CD4-positive, alpha-beta T cell treated with Interleukin-10 for 1 hour (primary cell): ENCODE results near the gene KLC3.

Source experiments
- DNase-seq: peaks from one replicate; pipeline ENCODE4 v3.0.0-alpha.2; 2020

The KLC3 gene

DNA sequence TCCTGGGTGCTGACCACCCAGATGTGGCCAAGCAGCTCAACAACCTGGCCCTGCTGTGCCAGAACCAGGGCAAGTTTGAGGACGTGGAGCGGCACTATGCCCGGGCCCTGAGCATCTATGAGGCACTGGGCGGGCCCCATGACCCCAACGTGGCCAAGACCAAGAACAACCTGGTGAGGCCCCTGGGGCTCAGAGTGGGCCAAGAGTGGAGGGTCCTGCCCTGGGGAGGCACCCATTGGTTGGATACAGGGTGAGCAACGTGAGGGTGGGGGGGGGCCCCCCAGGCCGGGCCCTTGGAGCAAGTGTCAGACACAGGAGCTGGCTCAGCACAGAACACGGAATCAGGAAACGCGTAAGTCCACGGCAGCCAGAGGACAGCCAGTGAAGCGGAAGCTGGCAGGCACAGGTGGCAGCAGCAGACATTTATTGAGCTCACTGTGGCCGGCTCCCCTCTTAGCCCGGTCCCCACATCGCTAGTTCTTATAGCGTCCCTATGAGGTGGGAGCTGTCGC is 8.9 kb downstream of the KLC3 start:
- no peak for DNase-seq

DNA sequence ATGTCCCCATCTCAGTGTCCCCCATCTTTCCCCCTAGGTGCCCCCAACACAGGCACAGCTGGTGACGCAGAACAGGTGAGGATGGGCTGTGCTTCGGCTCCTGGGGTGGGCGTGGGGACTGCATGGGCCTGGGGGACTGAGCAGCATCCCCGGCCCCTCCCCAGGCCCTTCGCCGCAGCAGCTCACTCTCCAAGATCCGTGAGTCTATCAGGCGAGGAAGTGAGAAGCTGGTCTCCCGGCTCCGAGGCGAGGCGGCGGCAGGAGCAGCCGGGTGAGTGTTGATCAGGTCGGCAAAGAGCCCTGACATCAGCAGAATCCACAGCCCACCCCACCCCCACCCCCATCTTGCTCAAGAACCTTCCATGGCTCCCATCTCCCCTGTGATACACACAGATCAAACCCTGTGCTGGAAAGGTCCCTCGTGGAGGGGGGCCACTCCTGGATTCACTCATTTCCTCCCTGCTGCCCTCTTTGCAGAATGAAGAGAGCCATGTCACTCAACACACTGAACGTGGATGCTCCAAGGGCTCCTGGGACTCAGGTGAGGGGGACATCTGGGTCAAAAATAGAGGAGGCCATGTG is 10.0 kb downstream of the KLC3 start:
- DNase-seq, result no peak

DNA sequence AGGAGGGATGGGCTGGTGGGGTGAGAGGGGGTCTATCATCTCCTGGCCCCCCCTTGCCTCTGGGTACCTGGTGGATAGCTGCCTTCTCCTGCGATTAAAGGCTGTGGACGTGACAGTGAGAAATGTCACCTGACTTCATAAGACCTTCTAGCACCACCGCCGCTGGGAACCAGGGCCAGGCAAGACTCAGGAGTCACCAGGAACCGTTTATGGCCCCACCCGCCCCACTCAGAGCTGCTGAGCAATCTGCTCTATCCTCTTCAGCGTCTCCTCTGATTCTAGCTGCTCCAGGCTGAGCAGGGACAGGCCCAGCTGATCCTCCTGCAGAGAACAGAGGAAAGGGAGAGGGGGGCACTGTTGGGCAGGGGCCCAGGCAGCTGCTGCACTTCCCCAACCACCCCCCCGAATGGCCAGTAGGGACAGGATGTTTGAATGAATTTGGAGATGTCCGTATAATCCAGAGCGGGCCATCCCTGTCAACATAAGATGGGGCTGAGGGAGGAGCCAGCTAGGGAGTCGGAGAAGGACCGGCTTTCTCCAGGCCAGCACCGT is 10.9 kb downstream of the KLC3 start:
- no peak for DNase-seq

DNA sequence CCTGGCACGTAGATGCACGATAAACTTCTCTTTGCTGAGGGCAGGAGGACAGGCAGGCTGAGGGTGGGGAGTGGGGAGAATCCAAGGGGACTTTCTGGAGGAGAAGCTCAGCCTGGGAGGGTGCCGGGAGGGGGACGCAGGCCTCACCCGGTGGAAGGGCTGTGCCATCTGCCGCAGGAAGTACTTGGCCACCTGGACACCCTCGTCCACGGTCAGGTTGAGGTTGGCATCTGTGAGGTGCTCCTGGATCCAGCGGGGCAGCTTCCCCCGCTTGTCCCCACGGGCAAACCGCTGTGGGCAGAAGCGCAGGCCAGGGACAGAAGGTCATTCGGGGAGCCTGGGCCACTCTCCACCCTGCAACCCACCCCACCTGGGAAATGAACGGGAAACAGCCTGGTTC is 11.5 kb downstream of the KLC3 start:
- no peak for DNase-seq

DNA sequence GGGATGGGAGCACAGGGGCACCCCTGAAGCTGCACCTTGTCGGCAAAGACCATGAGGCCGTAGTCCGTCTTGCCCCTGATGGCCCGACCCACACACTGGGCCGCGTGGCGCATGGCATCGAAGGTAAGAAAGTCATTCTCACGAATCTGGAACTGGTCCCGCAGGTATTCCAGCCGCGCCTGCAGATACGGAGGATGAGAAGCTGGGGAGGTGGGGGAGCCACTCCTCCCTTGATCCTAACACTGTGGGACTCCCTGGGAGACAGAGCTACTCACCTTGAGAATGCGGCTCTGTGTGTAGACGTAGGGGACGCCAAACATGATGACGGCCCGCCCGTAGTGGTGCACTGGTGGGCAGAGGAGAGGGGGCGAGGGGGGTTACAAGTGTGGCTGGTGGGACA is 11.9 kb downstream of the KLC3 start:
- no peak for DNase-seq

DNA sequence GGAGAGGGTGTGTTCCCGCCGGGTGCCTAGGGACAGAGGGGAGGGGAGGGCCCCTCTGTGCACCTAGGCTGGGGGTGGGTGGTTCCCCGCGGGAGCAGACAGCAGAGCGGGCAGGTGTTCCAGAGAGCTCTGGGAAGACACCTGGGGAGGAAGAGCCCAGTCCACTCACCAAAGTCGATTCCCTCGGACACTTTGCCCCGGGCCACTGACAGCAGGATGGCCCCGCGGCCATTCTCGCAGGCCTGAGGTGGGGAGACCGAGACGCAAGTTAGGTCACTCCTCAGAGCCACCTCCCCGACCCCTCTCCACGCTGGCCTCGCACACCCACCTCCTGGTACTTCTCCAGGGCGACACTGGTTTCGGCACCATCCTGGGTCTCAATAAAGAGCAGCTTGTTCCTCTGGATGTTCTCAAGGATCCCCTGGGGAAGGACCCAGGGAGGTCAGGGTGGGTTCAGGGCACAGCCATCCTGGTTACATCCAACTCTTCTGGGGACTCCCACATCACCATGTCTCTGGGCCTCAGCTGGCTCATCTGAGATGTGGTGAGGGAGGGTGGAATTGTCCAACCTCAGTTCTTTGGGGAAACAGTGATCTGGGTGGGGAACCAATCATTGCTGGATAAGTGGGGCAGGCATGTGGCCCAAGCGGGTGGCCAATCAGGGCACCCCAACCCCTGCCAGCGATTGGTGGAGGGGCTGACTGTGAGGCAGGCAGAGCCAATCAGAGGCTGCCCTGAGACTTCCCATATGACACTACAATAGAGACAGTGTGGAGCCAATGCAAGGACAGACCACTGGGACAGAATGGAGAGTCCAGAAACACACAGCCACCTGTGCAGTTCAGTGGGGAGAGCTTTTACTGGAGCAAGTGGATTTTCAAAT is 12.6 kb downstream of the KLC3 start:
- no peak for DNase-seq

DNA sequence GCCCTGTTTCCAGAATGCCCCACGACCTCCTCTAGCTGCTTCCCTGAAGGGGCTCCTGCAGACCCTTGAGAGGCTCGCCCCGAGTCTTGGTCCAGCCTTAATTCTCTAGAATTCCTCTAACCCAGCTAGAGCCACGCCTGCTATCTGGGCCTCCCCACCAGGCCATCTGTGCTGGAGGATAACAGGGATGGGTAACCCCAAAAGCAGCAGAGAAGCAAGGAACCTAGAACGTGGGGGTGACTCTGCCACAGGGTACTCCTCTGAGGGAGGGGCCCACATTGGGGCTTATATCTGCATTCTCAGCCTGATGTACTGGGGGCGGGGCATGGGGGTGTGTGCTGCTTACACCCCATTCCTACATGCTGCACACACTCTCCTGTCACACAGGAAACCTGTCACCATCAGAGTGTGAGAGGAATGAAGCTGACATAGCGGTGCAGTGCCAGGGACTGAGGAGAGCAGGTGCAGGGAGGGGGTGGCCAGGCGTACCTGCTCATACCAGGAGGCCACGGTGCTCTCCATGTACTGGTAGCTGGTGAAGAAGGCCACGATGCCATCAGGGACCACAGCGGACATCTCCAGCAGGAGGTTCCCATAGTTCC is 13.8 kb downstream of the KLC3 start:
- no peak for DNase-seq

DNA sequence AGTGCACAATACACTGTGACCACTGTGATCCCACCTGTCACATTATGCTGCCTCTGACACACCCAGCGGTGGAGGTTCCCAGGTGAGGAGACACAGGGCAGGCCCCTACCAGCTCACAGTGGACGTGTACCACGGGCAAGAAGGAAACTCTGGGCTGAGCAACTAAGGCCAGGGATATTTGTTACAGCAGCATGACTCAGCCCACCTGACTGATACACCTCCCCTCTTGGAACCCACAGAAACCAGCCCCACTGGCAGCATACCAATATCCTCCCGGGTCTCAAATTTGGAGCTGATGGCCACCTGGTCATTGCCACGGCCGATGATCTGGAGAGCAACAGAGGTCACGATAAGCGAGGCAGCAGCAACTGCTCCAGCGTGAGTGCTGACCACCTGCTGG is 14.9 kb downstream of the KLC3 start:
- no peak for DNase-seq

DNA sequence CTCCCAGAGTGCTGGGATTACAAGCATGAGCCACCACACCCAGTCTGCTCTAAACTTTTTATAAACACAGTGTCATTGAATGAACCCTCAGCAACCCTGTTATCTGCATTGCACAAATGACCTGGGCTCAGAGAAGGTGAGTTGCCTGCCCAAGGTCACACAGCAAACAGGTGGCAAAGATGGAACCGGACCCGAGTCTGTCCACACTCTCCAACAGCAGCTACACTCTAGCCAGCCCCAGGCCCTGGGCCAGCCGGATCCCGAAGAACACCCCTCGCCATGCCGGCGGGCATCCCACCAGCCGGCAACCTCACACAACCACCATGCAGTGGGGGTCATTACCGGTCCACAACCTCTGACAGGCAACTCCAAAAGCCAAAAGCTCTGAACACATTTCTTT is 15.4 kb downstream of the KLC3 start:
- DNase-seq, result no peak

DNA sequence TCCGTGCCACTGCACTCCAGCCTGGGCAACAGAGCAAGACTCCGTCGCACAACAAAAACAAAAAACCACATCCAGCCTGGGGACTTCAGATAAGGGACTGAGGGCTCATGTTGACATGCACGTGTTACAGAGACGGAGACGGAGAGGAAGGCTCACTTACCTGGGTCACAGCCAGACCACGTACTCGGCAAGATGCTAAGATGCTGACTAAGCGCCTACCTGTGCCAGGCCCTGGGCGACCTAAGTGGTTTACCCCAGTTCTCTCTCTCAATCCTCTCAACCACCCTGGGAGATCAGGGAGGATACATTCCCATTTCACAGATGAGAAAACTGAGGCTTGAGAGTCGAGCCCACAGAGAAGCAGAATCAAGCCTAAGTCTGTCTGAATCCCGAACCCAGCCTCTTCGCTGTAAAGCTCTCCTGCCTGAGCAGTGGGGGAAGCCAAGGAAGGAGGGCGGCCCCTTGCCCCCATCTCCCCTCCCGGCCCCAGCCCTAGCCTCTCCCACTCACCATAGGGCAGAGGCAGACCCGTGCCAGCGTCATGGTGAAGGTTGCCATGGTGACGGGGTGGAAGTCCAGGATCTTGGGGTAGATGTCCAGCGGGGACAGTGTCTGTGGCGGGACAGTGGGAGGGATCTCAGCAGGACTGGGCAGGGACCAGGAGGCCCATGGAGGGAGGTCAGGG is 16.4 kb downstream of the KLC3 start:
- DNase-seq, result no peak

DNA sequence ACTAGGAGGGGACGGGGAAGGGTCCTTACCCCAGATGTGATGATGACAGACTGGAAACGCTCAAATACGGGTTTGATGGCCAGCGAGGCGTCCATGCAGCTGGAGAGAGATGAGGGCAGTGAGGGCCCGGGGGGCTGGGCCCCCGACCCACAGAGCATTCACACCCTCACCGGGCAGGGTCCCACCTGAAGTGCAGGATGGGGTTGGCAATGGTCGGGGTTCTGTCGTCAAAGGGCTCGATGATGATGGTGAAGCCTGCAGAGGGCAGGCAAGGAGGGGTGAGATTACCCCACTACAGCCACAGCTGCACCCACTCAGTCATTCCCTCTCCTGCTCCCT is 16.9 kb downstream of the KLC3 start:
- no peak for DNase-seq

DNA sequence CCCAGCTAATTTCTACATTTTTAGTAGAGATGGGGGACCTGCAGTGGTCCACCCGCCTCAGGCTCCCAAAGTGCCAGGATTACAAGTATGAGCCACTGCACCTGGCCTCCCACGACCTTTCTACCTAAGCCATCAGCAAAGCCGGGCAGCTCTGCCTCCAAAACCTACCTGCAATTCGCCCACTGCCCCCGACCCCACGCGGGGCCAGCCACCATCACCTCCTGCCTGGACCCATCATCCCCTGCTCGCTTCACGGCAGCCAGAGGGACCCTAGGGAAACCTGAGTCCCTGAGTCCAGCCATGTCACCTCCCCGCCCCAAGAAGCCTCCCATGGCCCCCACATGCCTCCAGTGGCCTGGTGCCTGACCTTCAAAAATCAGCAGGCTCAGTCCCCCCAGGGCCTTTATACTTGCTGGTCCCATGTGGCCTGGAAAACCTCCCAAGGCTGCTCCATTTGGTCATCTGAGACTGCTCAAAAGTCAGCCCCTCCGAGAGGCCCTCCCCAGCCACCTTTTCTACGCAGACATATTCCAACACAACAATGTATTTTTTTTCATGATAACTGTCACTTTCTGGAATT is 17.8 kb downstream of the KLC3 start:
- DNase-seq, result no peak

DNA sequence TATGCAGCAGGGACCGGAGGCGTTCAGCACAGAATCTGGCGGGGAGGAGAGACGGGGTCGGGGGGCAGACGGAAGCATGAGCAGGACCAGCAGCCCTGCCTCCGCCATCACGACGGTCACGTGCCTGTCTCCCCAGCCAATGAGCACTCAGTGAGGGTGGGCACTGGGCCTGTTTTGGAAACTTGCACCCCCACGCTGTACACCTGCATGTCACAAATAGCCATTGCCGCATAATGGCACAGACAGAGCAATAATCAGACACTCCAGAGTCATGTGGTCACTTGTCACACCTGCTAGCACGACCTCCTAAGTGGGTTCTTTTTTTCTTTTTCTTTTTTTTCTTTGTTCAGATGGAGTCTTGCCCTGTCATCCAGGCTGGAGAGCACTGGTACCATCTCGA is 21.1 kb downstream of the KLC3 start:
- no peak for DNase-seq

DNA sequence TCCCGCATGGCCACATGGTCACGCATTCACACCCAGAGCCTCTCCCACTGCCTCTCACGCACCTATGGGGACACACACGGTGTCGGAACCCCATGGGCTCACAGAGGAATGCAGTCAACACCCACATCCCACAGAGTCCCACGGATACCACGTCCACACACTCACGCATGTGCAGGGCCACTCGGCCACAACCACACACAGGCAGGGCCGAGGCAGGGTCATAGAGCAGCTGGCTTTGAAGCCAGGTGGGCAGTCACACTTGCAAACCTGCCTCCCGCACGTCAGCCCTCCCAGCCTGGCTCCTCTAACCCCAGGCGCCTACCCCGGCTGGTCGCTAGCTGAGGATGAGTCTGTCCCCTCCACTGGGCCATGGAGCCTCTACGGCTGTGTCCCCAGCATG is 21.7 kb downstream of the KLC3 start:
- no peak for DNase-seq

DNA sequence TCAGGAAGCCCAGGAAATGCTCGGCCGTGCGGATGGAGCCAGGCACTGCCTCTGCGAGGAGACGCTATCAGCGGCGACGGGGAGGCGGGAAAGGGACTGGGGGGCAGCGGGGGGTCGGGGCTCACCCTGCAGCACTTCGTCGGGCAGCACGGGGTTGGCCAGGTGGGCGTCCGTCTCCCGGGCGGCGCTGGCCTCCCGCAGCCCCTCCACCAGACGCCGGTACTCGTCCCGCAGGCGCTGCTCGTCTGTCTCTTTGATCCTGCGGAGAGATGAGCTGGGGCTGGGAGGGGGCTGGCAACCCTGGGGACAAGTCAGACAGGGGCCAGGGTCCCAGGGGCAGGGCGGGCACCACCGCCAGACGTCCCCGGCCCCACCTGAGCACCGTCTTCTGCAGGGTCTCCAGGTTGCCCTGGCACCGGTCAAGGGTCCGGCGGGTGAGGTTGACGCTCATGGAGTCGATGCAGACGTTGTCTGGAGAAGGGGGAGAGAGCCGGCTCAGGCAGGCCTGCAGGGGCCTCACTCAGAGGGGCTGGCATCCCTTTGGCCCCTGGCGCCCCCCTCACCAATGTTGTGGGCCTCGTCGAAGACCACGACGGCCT is 23.4 kb downstream of the KLC3 start:
- DNase-seq, result no peak

DNA sequence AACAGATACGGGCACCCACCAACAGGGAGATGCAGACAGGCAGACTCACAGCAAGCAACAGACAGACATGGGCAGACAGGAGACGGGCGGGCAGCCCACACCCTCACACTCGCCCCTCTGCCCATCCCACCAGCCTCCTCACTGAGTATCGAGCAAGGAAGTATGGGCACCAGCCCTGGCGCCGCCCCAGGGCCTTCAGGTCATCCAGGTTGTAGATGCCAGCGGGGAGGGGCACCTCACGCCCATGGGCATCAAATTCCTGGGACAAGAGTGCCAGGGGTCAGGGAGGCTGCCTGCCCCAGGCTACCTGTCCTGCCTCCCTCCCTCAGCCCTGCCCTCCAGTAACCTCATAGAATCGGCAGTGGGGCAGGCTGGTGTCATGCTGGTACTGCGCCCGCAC is 24.1 kb downstream of the KLC3 start:
- DNase-seq, result no peak

DNA sequence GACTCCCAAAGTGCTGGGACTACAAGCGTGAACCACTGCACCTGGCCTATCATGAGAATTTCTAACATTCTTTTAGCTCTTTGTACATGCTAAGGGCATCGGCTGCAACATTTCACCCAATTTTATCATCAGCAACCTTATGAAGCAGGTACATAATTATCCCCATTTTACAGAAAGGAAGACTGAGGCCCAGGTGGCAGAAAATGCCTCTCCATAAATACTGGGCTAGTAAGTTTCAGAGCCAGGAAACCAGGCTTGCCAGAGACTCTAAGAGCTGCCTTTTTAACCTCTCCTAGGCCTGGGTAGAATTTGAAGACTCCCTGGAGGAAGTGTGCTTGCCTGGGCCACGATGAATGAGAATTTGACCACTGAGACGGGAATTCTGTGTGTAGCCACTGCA is 27.6 kb downstream of the KLC3 start:
- DNase-seq, result no peak

DNA sequence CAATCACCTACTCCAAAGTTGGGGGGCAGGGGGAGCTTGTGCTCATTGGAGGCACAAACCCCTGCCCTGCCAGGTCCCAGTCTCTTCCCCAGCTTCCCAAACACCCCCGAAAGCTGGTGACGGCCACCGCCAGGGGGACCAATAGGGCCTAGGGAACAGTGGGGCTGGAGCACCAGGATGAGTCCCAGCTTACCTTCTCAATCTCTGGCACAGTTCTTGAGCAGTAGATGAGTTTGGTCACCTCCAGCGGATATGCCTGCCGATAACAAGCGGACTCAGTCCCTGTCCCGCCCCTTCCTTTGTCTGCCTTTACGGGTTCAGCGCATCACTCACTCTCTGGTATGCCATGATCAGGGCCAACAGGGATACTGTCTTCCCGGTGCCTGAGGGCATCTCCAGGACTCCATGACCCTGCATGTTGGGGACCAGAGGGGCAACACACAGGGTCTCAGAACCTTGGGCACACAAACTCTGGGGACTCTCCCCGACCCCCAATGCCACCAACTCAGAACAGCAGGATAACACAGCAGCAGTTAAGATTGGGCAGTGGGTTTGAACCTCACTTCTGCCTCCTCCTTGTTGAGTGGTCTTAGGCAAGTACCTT is 28.3 kb downstream of the KLC3 start:
- DNase-seq, result no peak

DNA sequence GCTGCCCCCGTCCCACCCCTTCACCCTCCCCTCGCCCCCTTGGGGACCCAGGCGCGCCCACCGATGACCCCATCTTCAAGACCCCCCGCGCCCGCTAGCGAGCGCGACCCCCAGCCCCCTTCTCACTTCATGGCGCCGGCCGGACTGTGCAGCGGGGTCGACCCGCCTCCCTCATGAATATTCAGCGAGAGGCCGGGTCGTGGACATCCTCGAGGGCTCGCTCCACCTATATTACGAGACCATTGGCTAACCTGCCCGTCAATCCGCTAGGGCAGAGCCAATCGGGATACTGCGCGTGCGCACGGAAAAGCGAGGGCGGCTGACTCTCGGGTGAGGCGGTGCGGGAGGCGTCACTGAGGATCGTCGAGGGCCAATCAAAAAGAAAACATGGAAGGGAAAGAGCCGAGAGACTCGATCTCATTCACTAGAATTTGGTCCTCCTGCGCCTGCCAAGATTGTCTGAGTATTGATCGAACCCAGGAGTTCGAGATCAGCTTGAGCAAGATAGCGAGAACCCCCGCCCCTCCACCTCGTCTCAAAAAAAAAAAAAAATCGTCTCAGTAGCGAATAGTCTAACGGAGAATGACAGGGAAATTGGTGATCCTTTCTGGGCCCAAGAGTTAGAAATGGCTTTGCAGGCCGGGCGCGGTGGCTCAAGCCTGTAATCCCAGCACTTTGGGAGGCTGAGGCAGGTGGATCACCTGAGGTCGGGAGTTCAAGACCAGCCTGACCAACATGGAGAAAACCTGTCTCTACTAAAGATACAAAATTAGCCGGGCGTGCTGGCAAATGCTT is 30.1 kb downstream of the KLC3 start, which contains the start of gene ERCC2:
Gene ERCC2, minus strand, starts transcription at position 164 of the 795 bp plus-strand sequence. Its CDS starts 33 bp downstream, at position 131.
- peak; percentile 100 for DNase-seq

DNA sequence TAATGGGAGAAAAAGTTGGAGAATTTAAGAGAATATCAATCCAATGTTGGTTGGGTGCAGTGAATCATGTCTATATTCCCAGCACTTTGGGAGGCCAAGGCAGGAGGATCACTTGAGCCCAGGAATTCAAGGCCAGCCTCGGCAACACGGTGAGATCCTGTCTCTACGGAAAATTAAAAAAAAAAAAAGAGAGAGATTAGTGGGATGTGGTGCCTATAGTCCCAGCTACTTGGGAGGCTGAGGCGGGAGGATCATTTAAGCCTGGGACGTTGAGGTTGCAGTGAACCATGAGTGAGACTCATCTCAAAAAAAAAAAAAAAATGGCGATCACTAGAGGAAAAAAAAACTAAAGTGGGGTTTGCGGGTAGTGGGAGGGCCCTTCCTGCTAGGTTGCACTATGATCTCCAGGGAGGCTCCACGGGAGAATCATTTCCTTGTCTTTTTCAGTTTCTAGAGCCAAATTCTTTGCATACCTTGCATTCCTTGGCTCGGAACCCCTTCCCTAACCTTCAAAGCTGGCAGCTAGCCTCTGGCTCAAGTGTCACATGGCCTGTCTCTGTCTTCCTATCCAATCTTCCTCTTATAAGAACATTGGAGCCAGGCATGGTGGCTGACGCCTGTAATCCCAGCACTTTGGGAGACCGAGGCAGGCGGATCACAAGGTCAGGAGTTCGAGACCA is 35.6 kb downstream of the KLC3 start:
- DNase-seq, result no peak
